ENCODE results near the gene FKBP11. TPM values are rescaled to one million over a fixed set of nuclear protein-coding genes. Genes with fewer than 3 reads are reported as not detected.
"Not testable (repeated sequence)": the region's sequence is repeated elsewhere in the genome, so short reads cannot be mapped to it uniquely, and the experiment has no call there.

FKBP11 gene
- total RNA-seq, 1 experiment from 2014 or later, result 14.2 TPM

DNA sequence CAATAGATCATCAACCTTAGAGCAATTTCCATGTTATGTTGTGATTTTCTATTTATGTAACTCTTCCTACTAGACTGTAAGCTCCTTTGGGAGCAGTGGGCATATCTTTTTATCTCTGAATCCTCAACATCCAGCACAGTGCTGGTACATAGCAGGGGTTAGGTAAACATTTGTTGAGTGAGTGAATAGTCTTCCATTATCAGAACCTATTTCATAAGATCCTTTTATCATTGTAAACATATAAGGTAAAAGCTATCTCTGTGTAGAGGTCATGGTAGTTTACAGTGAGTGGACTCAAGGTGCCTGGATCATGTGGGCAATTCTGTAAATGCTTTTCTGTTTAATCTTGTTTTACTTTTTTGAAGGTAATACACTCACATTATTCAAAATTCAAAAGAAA lies 15.1 kb downstream of the FKBP11 start:
- no peak for DNase-seq (ENCODE audit: low spot score)

DNA sequence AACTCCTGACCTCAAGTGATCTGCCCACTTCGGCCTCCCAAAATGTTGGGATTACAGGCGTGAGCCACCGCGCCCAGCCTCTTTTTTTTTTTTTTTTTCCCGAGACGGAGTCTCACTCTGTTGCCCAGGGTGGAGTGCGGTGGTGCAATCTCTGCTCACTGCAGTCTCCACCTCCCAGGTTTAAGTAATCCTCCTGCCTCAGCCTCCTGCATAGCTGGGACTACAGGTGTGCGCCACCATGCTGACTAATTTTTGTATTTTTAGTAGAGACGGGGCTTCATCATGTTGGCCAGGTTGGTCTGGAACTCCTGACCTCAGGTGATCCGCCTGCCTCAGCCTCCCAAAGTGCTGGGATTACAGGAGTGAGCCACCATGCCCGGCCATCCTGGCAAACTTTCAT lies 15.6 kb downstream of the FKBP11 start:
- not testable (repeated sequence) for DNase-seq (ENCODE audit: low spot score)

DNA sequence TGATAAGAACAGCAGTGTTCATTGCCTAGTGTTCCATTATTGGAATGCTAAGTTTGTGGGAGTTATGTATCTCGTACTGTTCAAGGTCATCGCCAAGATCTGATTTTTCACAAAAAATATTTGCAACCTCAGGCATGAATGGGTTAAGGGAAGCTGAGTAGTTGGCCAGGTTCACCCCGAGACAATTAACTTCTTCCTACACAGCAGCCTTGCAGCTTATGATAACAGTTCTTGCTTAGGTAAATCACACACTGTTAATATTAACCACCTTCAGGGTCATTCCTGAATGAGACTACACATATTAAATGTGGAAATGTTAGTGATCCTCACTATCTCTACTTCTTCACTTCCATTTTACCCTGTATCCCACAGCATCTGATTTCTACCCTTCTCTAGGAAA lies 18.0 kb downstream of the FKBP11 start:
- DNase-seq (ENCODE audit: low spot score), result no peak

DNA sequence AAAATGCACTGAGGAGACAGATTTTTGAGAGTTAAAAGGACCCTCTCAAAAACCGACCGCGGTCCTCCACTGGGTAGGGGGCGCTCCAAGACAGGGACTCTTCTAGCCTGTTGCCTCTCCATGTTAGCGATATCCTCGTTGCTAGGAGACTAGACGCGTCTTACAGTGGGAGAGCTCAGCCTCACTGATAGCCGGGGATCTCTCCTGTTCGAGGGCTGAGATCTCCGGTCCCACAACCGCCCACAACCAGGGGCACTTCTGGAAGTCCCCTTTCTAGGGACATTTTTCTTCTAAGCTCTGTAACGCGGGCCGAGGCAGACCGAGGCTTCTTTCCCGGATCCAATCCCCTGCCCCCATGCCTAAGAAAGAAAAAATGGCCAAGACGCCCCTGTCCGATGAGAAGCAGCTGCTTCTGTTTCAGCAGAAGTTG lies 21.3 kb downstream of the FKBP11 start:
- peak; percentile 72 for DNase-seq (ENCODE audit: low spot score)

DNA sequence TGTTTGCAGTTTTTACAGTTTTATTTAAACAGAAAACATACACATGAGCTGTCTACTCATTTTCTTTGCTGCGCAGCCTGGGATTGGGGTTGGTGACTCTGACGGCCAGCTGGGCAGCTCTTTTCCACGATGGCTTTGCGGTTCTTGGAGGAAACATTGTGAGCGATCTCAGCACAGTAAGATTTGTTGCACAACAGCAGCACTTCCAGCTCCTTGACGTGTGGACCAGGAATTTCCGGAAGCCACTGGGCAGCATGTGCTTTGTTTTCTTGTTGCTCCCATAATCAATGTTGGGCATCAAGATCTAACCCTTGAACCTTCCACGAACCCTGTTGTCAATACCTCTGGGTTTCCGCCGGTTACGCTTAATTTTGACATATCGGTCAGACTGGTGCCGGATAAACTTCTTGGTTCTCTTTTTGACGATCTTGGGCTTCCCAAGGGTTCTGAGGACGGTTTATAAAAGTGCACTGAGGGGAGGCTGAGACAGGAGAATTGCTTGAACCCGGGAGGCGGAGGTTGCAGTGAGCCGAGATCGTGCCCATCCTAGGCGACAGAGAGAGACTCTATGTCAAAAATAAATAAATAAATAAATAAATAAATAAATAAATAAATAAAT lies 21.8 kb downstream of the FKBP11 start:
- DNase-seq (ENCODE audit: low spot score), result no peak

DNA sequence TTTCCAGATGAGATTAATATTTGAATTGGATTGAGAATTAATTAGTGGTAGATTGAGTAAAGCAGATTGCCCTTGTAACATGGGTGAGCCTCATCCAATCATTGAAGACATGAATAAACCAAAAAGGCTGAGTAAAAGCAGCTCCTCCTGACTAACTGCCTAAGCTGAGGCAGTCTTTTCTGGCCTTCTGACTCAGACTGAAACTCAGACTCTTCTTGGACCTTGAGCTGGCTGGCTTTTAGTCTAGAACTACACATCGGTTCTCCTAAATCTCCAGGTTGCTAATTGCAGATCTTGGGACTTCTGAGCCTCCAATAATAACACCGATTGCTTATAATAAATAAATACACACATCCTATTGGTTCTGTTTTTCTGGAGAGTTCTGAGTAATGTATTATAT lies 24.0 kb downstream of the FKBP11 start:
- DNase-seq (ENCODE audit: low spot score), result no peak

DNA sequence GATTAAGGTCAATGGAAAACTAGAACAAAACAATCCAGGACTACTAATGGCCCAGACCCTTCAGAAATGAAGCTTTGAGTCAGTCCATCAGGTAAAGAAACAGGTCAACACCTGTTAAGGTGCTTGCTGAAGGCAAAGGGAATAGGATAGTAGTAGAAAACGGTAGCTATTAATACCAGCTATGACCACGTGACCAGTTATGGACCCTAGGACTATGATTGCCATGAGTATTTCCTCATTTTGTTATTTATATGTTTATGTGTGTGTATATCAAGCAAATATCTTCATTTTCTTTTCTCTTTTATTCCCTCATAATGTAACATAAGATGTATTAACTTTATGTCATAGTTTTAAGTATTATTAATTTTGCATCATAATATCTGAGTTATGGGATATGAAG lies 25.6 kb downstream of the FKBP11 start:
- DNase-seq (ENCODE audit: low spot score), result no peak

DNA sequence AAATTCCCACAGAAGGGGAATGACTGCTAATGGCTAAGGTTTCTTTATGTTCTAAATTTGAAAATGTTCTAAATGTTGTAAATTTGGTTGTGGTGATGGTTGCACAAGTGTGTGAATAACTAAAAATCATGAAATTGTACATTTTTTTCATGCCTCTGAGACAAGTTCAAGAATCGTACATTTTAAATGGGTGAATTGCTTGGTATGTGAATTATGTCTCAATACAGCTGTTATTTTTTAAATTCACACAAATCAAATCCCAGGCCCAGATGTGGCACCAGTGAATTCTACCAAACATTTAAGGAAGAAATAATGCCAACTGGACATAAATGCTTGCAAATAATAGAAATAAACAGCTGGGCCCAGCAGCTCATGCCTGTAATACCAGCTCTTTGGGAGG lies 31.0 kb downstream of the FKBP11 start:
- no peak for DNase-seq (ENCODE audit: low spot score)

DNA sequence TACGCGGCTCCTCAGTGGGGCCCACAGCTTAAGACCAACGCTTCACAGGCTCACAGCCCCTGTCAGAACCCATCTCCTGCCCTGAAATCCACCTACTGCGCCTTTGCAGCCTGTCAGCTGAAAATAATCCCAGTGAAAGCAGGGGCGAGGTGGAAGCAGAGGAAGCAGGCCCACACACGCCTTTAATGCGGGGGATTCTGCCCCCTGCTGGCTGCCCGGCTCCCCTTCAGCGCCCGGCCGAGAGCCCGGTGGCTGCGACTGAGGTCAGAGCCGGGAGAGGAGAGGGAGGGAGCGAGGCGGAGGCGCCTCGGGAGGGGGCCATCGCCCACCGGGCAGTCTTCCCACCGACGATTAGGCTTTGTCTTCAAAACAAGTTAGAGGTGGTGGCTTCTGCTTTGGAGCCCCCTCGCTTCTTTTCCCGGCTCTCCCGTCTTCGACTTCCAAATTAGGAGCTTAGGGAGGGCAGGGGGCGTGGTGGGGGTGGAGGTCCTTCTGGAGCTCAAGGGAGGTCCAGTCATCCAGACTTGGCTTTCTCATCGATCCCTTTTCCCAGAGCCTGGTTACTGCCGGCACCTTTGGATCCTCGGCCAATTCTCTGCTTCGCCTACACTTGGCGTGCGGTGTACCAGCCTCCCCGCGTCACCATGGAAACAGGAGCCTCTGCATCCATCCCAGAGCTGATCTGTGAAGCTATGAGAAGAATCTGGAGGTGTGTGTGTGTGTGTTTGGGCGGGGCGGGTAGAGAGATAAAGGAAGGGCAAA lies 34.5 kb downstream of the FKBP11 start:
- peak; percentile 59 for DNase-seq (ENCODE audit: low spot score)

DNA sequence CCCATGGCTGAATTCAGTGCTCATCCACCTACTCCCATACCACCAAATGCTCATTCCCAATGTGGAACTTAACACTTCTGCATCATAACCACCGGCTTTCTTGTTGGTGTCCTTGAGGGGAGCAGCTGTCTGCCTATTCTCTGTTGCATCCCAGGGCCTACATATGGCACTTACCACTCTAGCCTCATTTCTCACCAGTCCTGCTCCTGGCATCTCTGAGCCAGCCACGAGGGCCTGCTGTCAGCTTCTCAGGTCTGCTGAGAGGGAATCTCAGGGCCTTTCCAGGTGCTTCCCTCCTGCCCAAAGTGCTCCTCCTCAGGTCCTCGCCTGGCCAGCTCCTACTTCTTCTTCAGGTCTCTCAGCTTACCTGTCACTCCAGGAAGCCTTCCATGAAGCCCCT lies 35.6 kb downstream of the FKBP11 start:
- no peak for DNase-seq (ENCODE audit: low spot score)

DNA sequence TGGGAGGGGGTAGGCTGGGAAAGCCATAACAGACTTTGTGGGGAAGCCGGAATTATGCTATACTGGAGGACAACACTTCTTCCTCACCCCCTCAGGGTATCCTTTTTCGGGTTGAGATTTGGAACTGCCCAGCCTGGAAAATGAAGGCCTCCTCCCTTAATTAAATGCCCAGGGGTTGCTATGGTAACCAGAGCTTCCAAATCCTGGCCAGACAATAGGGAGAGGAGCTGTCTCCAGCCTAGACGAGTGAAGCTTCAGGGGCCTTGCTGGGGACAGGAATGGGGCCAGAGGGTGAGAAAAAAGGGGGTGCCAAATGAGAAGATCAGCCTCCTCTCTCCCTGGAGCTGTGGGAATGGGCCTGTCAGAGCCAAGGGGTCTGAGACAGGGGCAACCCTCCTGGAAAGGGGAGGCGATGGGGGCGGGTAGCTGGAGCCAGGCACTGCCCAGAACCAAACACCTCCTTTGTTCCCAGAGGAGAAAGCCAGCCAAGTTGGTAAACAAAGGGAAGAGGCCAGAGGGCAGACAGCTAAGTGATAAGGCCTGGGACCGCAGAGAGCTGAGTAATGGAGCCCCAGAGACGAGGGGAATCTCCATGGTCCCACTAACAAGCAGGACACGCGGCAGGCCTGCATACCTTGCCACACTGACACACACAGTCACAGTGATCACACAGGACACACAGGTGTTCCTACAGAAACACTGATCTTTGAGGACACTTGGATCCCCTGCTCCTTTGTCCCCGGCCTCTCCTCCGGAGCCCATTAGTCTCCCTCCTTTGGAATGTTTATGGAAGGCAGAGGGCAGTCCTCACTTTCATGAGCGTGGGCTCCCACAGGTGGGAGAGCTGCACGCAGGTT lies 41.8 kb downstream of the FKBP11 start:
- DNase-seq (ENCODE audit: low spot score), result no peak

DNA sequence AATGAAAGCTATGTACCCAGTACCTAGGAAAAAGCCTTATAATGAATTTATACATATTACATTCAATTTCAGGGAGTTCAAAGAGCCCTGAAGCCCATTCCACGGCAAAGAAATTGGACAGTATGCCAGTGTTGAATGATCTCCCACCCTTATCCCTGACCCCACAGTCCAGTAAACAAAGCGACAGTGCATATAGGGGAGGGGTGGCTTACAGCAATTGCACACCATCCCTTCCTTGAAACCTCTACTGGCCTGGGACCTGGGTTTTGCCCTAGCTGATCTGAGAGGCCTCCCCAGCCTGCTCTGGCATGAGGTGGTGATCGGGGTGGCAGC lies 42.4 kb downstream of the FKBP11 start:
- no peak for DNase-seq (ENCODE audit: low spot score)

DNA sequence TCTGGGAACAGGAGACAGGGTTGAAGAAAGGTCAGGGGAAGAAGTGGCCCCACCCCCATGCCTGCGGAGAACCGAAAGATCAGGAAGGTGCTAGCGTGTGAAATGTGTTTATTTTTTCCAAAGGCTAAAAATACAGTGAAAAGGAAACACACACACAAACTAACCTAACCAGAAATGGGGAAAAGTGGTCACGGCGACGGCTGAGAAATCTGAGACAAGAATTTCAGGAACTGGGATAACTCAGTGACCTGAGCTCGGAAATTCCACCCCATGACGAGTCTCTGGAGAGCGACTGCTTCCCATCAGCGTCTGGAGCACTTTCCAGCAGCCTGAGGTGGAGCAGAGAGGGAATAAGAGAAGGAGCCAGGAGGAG lies 43.0 kb downstream of the FKBP11 start:
- DNase-seq (ENCODE audit: low spot score), result peak; percentile 59

DNA sequence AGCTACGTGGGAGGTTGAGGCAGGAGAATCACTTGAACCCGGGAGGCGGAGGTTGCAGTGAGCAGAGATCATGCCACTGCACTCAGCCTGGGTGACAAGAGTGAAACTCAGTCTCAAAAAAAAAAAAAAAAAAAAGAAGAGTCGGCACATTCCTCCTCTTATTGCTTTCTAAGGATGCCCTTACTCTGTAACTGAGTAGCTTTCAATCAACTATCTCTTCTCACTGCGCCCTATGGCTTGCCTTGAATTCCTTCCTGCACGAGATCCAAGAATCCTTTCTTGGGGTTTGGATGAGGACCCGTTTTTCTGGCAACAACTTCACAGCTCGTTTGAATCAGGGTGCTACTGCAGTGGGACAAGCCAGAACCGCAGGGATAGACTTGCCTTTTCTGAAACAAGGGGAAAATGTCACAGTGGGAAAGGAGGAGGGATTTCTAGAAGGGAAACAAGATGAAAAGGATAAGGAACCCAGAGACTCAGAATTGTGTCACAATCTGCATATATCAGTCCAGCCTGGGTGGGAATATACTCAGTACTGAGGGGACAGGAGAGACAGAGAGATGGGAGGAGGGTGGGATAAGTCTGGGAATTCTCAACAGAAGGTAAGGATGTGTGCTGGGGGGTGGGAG lies 43.5 kb downstream of the FKBP11 start:
- no peak for DNase-seq (ENCODE audit: low spot score)

DNA sequence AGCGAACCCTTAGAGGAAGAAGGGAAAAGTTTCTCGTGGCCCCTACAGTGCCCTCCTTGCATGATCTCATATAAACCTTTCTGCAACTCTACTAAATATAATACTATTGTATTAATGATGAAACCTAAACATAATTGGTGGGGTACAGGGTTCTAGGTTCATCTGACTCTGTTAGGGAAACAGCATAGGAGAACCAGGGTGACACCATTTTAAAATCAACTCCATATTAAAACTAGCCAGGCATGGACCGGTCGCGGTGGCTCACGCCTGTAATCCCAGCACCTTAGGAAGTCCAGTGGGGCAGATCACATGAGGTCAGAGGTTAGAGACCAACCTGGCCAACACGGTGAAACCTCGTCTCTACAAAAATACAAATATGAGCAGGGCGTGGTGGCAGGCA lies 44.6 kb downstream of the FKBP11 start:
- no peak for DNase-seq (ENCODE audit: low spot score)

DNA sequence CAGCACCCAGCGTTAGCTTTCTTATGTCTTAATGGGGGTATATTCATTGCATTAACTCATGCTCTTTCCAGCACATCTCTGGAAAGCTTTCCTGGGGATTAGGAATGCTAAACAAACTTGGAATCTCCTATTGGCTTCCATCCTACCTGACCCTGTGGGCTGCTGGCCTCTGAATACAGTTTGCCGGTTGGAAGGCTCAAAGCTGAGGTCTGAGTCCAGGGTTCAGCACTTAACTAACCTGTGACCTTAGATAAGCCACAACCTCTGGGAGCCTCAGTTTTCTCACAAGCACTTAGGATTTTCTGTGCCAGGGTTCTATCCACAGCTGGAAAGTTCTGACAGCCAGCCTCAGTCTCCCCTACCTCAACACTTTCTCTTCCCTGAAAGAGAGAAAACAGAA lies 46.7 kb downstream of the FKBP11 start:
- DNase-seq (ENCODE audit: low spot score), result no peak

DNA sequence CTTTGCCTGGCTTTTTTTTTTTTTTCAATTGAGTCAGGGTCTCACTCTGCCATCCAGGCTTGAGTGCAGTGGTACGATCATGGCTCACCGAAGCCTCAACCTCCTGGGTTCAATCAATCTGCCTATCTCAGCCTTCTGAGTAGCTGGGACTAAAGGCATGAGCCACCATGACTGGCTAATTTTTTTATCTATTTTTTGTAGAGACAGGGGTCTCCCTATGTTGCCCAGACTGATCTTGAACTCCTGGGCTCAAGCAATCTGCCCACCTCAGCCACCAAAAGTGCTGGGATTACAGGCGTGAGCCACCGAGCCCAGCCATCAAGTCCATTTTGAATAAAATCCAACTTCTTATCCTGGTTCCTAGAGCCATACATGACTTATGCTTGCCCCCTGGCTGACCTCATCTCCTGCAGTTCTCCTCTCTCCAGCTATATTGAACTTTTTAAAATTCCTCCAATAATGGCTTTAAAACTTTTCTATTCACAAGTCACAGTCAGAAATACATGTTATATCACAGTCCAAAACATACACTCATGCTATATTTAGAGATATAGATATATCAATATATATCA lies 49.3 kb downstream of the FKBP11 start:
- DNase-seq (ENCODE audit: low spot score), result no peak

DNA sequence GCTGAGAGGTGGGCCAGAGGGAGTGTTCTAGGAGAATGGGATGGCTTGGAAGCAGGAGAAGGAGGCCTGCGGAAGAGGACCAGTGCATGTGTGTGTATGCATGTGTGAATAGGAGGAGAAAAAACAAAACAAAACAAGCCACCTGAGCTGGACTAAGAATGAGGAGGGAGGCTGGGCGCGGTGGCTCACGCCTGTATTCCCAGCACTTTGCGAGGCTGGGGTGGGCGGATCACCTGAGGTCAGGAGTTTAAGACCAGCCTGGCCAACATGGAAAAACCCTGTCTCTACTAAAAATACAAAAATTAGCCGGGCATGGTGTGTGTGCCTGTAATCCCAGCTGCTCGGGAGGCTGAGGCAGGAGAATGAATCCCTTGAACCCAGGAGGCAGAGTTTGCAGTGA lies 51.8 kb downstream of the FKBP11 start:
- not testable (repeated sequence) for DNase-seq (ENCODE audit: low spot score)

DNA sequence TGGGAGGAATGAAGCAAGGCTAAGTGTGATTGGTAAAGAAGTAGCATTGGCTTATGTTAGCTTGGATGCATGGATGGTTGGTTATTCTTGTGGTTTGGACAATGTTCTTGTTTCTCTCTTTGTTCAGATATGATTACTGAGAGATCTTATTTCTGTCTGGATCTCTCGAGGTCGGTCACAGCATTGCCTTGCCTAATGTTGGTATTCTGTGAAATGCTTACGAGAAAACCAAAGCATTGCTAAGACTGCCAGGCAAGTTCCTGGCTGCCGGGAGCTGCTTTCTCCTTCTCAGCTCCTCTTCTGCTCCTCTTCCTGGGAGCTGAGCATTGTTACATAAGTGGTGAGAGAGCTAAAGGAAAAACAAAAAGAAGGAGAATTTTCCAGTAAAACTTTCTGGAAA lies 52.2 kb downstream of the FKBP11 start:
- no peak for DNase-seq (ENCODE audit: low spot score)
